OCI-LY7 (cell line): ENCODE results near the gene TMCO1.

ENCODE experiments used
- EZH2phosphoT487 ChIP-seq: fragments of 200-600 bp; sonication (generic); IDR thresholded peaks from 2 replicates; pipeline ENCODE4 v1.6.1; 2018; ENCODE audit warnings: low read depth, borderline replicate concordance, mild to moderate bottlenecking, mixed run types, antibody characterized with exemption, low read length, moderate library complexity, mixed read lengths
- TF ChIP-seq, protein P1 (sequence below): fragments of 200-600 bp; sonication (generic); conservative IDR thresholded peaks from 2 replicates; pipeline ENCODE4 v1.5.1; 2014; ENCODE audit warnings: mild to moderate bottlenecking, antibody characterized with exemption, low read length, moderate library complexity, mixed read lengths

DNA sequence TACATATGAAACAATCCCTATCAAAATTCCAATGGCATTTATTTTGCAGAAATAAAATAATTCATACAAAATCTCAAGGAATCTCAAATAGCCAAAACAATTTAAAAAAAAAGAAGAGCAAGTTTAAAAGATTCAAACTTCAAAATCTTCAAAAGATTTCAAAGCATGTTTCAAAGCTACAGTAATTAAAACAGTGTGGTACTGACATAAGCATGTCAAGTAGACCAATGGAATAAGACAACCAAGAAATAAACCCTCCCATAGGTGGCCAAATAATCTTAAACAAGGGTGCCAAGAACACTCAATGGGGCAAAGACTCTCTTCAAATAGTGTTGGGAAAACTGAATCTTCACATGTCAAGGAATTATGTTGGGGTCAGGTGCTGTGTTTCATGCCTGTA, 30.7 kb upstream of the TMCO1 start:
- TF ChIP-seq, protein P1, sequence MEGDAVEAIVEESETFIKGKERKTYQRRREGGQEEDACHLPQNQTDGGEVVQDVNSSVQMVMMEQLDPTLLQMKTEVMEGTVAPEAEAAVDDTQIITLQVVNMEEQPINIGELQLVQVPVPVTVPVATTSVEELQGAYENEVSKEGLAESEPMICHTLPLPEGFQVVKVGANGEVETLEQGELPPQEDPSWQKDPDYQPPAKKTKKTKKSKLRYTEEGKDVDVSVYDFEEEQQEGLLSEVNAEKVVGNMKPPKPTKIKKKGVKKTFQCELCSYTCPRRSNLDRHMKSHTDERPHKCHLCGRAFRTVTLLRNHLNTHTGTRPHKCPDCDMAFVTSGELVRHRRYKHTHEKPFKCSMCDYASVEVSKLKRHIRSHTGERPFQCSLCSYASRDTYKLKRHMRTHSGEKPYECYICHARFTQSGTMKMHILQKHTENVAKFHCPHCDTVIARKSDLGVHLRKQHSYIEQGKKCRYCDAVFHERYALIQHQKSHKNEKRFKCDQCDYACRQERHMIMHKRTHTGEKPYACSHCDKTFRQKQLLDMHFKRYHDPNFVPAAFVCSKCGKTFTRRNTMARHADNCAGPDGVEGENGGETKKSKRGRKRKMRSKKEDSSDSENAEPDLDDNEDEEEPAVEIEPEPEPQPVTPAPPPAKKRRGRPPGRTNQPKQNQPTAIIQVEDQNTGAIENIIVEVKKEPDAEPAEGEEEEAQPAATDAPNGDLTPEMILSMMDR: no peak
- TF ChIP-seq EZH2phosphoT487: no peak
